Ovary (tissue), 9 donors: ENCODE results near the gene GPATCH1. TPM values are rescaled to one million over a fixed set of nuclear protein-coding genes. Genes with fewer than 3 reads are reported as not detected.

Experiments used
- DNase-seq, 5 donors: peaks; one replicate each; pipeline ENCODE4 v3.0.0-alpha.2; 2019 to 2020
- H3K27ac ChIP-seq, 2 donors: fragments of 200-600 bp; one replicate each; pipeline versions ENCODE4 v1.5.1 to v1.8.0; 2019 to 2022
- H3K27me3 ChIP-seq: fragments of 200-600 bp; one replicate; pipeline ENCODE4 v1.8.0; 2022
- H3K36me3 ChIP-seq: fragments of 200-600 bp; sonication (generic); one replicate; pipeline ENCODE4 v1.5.1; 2019
- H3K4me1 ChIP-seq: one replicate; pipeline ENCODE4 v1.8.1; 2013; ENCODE audit warnings: mild to moderate bottlenecking, moderate library complexity; ENCODE audit not compliant: insufficient read depth
- H3K4me3 ChIP-seq: fragments of 200-600 bp; sonication (generic); one replicate; pipeline ENCODE4 v1.5.1; 2017
- H3K9me3 ChIP-seq, 2 donors: fragments of 200-600 bp in 1 of 2; sonication (generic) in 1 of 2; one replicate each; pipeline versions ENCODE4 v1.5.1 to v1.8.1; 2013 to 2019; ENCODE audit warnings: mild to moderate bottlenecking in 1 of 2, moderate library complexity in 1 of 2
- EP300 ChIP-seq: sonication (generic); formaldehyde crosslinking; IDR thresholded peaks from one replicate; pipeline ENCODE4 v1.6.1; 2017; ENCODE audit warnings: antibody characterized with exemption
- POLR2A ChIP-seq: fragments of 450-650 bp; IDR thresholded peaks from one replicate; pipeline ENCODE4 v1.6.1; 2017; ENCODE audit warnings: antibody characterized with exemption, mild to moderate bottlenecking, moderate library complexity
- WGBS, 3 donors: extraction: QIAGEN DNeasy Blood & Tissue Kit in 1 of 3; methylation state at CpG; one replicate each; pipeline versions ENCODE4 v1.1.5 to v1.1.7; 2013 to 2017; 5-methylcytosine and 5-hydroxymethylcytosine counted together
- intact Hi-C, 4 donors: fragments of 100-400 bp; cut with DNase I; formaldehyde crosslinking; loops; one replicate each; pipeline versions ENCODE4 v1.11.0 to v1.15.1; 2022 to 2023
- polyA plus RNA-seq, 2 donors: library from polyadenylated mRNA; stranded (reverse); fragments of 200-250 nt in 1 of 2; fragments of 350-450 nt in 1 of 2; fragmentation: Illumina TruSeq in 1 of 2; extraction: RNeasy Lipid Tissue Mini Kit (QIAGEN cat#74804) in 1 of 2; gene quantifications; one replicate each; pipeline ENCODE4 v1.2.3, GENCODE V29; 2013 to 2014
- total RNA-seq, 7 donors: library from RNA; depleted of rRNA in 2 of 7; stranded (reverse); fragments of >200 nt in 2 of 7; fragmentation: NEBNext Ultra II Directional in 3 of 7; extraction: Animal tissue kit (Norgen Biotek cat#: 25700) in 3 of 7; gene quantifications; one replicate each; pipeline versions ENCODE4 v1.1.0 to v1.2.4, GENCODE V29; 2016 to 2023
- TF ChIP-seq, protein P1 (sequence below), 3 donors: fragments of 450-650 bp in 2 of 3; fragments of 200-600 bp in 1 of 3; IDR thresholded peaks; one replicate each; pipeline versions ENCODE4 v1.5.1 to v1.8.0; 2016 to 2022; ENCODE audit warnings: antibody characterized with exemption in 3 of 3, mild to moderate bottlenecking in 1 of 3
- donor health status: DM: no; HTN: no; CAD: no; lungs with moderate emphysema.
- donor health status: DM: no; HTN: no; CAD: no.
- donor health status: Bipolar disorder and iron deficiency.
- donor health status: DM: yes; HTN: yes; CAD: no.
- donor health status: DM: no; HTN: no; CAD: no.
- donor health status: DM: yes; HTN: yes; CAD: no.

Gene GPATCH1
- total and polyA plus RNA-seq, 9 donors: 4.4 to 11.5 (median 10.5) TPM

DNA sequence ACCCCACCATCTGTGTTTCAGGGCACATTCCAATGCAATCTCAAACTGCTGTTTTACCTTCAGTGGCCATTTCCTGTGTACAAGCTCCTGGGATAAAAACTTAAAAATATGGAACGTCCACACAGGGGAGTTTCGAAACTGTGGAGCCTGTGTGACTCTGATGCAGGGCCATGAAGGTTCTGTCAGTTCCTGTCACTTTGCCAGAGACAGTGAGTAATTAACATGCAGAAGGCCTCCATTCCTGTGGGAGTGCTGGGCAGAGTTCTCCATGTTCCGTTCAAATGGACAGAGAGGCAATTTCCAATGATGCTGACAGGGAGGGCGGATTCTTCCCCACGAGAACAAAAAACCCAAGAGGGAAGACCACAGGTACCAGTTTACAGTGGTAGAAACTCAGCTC is 75.4 kb downstream of the GPATCH1 start:
- 45 to 52% (median 46%) methylated on average over 5 of the region's 5 CpGs for WGBS, 3 donors
- H3K36me3 ChIP-seq: no peaks in the 10 kb centered on the region
- intact Hi-C loops: no loop called here

DNA sequence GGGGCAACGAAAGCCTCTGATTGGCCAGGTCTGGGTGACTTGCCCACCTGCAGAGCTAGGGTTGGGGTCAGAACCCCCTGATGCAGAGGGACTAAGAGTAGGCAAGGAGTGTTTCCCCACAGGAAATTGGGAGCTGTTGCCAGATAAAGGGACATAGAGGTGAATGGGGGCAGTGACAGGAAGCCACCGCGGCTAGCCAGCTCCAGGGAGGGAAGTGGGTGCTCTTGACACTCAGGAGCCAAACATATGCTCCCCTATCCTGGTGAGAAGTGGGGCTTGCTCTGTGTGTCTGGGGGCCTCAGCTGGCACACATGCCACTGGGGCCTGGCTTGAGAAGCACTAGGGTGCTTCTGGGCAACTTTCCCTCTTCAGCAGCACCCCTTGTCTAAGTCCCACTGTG is 76.9 kb downstream of the GPATCH1 start:
- Histone ChIP-seq H3K4me1 (no peaks in the 10 kb centered on the region), H3K4me3 (no peak overlapping the region), H3K36me3 (no peaks in the 10 kb centered on the region), H3K9me3 (no peaks in the 10 kb centered on the region), H3K27ac (no peak overlapping the region), H3K27me3 (no peaks in the 10 kb centered on the region)
- DNase-seq: no peak
- WGBS, 3 donors: 71 to 89% (median 79%) methylated on average over 3 of the region's 3 CpGs
- TF ChIP-seq POLR2A: no peak
- no peak for TF ChIP-seq EP300
- TF ChIP-seq, protein P1, sequence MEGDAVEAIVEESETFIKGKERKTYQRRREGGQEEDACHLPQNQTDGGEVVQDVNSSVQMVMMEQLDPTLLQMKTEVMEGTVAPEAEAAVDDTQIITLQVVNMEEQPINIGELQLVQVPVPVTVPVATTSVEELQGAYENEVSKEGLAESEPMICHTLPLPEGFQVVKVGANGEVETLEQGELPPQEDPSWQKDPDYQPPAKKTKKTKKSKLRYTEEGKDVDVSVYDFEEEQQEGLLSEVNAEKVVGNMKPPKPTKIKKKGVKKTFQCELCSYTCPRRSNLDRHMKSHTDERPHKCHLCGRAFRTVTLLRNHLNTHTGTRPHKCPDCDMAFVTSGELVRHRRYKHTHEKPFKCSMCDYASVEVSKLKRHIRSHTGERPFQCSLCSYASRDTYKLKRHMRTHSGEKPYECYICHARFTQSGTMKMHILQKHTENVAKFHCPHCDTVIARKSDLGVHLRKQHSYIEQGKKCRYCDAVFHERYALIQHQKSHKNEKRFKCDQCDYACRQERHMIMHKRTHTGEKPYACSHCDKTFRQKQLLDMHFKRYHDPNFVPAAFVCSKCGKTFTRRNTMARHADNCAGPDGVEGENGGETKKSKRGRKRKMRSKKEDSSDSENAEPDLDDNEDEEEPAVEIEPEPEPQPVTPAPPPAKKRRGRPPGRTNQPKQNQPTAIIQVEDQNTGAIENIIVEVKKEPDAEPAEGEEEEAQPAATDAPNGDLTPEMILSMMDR (IDR thresholded peaks at IDR 0.05): no peak
- intact Hi-C loops: no loop called here

More for the DNA sequence above, 75.4 kb downstream of the GPATCH1 start:
- Histone ChIP-seq H3K4me3 (no peak overlapping the region), H3K9me3 (no peaks in the 10 kb centered on the region), H3K27me3 (no peaks in the 10 kb centered on the region), H3K27ac (no peak overlapping the region), H3K4me1 (no peaks in the 10 kb centered on the region)
- TF ChIP-seq, protein P1 (IDR thresholded peaks at IDR 0.05): no peak
- TF ChIP-seq EP300 (no peak), POLR2A (no peak)
- no peak for DNase-seq

DNA sequence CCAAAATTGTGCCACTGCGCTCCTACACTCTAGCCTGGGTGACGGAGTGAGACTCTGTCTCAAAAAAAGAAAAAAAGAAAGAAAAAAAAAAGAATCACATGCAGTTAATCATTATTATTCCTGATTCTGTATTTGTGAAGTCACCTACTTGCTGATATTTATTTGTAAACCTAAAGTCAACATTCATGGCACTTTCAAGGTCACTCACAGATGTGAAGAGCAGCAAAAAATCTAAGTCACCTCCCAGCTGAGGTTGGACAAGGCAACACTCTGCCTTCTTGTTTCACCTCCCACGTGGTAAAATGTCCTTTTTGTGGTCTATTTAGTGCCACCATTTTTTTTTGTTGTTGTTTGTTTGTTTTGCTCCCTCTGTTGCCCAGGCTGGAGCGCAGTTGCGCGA is 77.4 kb downstream of the GPATCH1 start:
- no peak overlapping the region for H3K27ac ChIP-seq
- H3K36me3 ChIP-seq: no peaks in the 10 kb centered on the region
- TF ChIP-seq, protein P1 (IDR thresholded peaks at IDR 0.05): no peak
- TF ChIP-seq POLR2A (no peak), EP300 (no peak)
- WGBS, 3 donors: 89 to 93% (median 92%) methylated on average over 6 of the region's 6 CpGs
- no peaks in the 10 kb centered on the region for H3K4me1 ChIP-seq
- H3K27me3 ChIP-seq: no peaks in the 10 kb centered on the region
- no peak overlapping the region for H3K4me3 ChIP-seq
- intact Hi-C loops: no loop called here
- no peak for DNase-seq
- H3K9me3 ChIP-seq: no peaks in the 10 kb centered on the region

DNA sequence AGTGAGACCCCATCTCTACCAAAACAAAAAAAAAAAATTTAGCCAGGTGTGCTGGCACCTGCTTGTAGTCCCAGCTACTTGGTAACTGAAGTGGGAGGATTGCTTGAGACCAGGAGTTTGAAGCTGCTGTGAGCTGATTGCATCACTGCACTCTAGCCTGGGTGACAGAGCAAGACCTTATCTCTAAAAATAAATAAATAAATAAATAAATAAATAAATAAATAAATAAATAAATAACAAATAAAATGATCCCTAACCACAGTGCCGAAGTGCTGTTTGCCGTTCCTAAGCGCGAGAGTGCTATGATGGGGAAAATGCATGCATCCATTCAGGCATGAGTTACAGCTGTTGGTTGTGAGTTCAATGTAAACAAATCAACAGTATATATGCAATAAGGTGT is 78.2 kb downstream of the GPATCH1 start:
- no peak for DNase-seq
- no peak overlapping the region for H3K27ac ChIP-seq
- intact Hi-C loops: no loop called here
- TF ChIP-seq, protein P1 (IDR thresholded peaks at IDR 0.05): no peak
- no peak for TF ChIP-seq POLR2A
- H3K9me3 ChIP-seq: no peaks in the 10 kb centered on the region
- no peaks in the 10 kb centered on the region for H3K4me1 ChIP-seq
- WGBS, 3 donors: 87 to 95% (median 95%) methylated on average over 4 of the region's 4 CpGs
- H3K4me3 ChIP-seq: no peak overlapping the region
- no peaks in the 10 kb centered on the region for H3K36me3 ChIP-seq
- no peaks in the 10 kb centered on the region for H3K27me3 ChIP-seq

DNA sequence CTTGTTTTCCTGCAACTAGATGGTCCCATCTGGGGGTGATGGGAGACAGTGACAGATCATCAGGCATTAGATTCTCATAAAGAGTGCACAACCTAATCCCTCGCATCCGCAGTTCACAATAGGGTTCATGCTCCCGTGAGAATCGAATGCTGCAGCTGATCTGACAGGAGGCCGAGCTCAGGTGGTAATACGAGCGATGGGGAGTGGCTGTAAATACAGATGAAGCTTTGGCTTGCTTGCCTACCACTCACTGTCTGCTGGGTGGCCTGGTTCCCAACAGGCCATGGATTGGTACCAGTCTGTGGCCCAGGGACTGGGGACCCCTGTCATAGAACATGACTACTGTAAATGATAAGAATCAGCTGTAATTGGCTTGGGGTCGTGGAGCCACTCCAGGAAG is 78.9 kb downstream of the GPATCH1 start:
- H3K4me1 ChIP-seq: no peaks in the 10 kb centered on the region
- H3K9me3 ChIP-seq: no peaks in the 10 kb centered on the region
- H3K36me3 ChIP-seq: no peaks in the 10 kb centered on the region
- DNase-seq: no peak
- no peak overlapping the region for H3K27ac ChIP-seq
- H3K27me3 ChIP-seq: no peaks in the 10 kb centered on the region
- no peak overlapping the region for H3K4me3 ChIP-seq
- TF ChIP-seq EP300 (no peak), POLR2A (no peak)
- TF ChIP-seq, protein P1 (IDR thresholded peaks at IDR 0.05): no peak
- intact Hi-C loops: no loop called here
- WGBS, 3 donors: 85 to 95% (median 92%) methylated on average over 8 of the region's 8 CpGs
